Activated CD8-positive, alpha-beta memory T cell treated with anti-CD3 and anti-CD28 coated beads, Interleukin-2, amount 50 U/mL, for 24 hours (primary cell): ENCODE measurements around the gene CEACAM21.

Experiments
- DNase-seq: peaks from one replicate; pipeline ENCODE4 v3.0.0-alpha.2; 2020; ENCODE audit errors: extremely low read depth

The CEACAM21 gene

GRCh38 chr19:41575998-41576397 lies at the start of gene CEACAM21:
TSS of gene CEACAM21 (plus strand) at chr19:41576166. CDS start at chr19:41576275, 109 bp downstream.
- no peak for DNase-seq

- DNase-seq: no peak
These were observed 48.9 kb upstream of the CEACAM21 start for GRCh38 chr19:41527089-41527488.

GRCh38 chr19:41528106-41528505 lies 47.9 kb upstream of the CEACAM21 start:
- no peak for DNase-seq

DNA sequence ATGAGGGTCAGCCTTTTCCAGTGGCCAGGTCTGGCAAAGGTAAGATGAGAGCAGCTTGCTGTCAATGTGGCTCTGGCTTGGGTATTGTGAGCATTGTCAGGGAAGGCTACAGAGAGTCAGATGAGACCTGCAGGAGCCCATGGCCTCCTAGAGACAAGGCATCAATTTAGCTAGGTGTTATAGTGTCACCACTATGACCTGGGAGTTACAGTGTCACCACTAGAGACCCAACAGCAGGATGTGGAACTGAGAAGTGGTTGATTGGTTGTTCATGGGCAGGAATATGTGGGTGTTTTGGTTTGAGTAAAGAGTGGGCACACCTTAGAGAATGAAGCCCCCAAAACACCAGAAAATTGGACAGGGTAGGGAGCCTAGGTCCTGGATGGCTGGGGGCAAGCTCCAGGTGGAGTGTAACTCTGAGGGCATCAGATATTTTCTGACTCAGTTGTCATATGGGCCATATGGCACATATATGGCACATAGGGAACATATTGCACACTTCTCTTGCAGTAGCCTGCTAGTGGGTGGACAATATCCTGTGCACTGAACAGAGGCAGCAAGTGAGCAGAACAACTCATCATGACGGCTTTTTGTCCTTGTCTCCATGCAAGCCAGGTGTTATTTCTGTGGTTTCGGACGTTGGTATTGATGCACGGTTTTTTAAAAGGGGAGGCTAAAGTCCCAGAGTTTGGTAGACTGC lies 46.3 kb upstream of the CEACAM21 start:
- DNase-seq: no peak

DNA sequence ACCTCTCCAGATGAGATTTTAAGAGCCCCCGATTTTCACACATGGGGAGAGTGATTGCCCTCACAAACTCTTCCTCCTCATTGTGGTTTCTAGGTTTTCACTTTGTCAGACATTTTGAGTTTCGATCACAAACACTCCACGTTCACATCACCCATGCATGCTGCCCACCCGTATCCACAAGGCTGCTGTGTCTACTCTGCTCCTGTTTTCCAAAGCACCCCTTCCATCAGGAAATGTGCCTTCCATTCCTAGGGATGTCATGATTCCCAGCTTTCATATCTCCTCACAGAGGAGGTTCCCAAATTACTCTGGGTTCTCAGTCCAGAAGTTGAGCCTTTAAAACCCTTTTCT lies 45.8 kb upstream of the CEACAM21 start:
- DNase-seq: no peak

DNA sequence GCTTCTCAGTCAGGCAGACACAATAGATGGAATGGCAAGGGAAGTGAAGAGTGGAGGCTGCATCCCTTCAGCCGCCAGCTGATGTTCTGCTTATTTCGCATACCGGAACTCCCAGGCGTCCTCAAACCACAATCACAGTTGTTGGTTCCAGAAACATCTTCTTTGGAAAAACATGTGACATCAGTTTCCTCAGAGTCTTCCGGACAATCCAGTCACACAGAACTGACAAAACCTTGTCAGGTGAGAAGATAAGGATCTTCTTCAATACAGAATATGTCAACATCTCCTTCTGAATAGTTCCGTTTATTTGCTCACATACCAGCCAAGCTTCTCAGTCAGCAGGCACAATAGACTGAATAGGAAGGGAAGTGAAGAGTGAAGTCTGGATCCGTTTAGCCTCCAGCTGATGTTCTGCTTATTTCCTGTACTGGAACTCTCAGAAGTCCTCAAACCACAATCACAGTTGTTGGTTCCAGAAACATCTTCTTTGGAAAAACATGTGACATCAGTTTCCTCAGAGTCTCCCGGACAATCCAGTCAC lies 45.1 kb upstream of the CEACAM21 start:
- DNase-seq: no peak

GRCh38 chr19:41531438-41532311 lies 44.3 kb upstream of the CEACAM21 start:
- DNase-seq: peak; percentile 45

DNA sequence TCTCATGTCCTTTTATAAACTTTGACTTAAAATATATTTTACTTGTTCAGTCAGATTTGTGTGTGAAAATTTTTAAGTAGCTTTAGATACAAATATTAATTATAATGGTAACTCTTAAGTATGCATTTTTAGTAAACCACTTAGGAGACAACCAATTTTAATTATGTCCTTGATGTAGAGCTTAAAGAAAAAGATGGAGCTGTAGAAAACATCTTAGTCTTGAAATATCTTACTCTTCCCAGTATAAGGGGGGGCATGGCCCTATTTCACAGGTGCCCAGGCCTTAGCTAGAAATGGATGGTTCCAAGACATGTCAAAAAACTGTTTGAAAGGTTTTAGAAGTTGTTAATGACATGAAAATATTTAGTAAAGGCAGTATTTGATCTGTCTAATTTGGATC lies 43.4 kb upstream of the CEACAM21 start:
- DNase-seq: no peak

DNA sequence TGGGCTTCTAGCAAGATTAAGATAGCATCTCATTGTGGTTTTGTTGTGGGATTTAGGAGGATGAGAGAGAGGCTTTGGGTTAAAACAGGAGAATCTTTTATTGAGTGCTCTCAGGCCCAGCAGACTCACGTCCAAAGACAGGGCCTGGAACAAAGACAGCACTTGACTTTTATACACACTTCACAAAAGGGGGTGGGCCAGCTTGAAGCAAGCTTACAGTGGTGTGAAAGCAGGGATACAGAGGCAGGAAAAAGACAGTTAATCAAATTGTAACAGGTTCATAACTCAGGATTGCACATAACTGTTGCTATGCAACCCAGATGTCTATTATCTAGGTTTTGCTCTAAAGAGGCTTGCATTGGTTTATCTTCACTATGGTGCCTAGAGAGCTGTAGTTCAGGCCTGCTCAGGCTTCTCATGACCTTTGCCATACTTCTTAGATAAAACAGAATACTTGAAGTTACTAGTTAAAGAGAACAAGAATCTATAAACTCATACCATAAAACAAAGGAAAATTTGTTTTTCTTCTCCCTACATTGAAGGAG lies 42.2 kb upstream of the CEACAM21 start:
- DNase-seq: no peak

- DNase-seq: no peak
These were observed 40.8 kb upstream of the CEACAM21 start for GRCh38 chr19:41535029-41535622.

GRCh38 chr19:41537789-41538188 lies 38.2 kb upstream of the CEACAM21 start:
- DNase-seq: no peak

- no peak for DNase-seq
These were observed 35.8 kb upstream of the CEACAM21 start for GRCh38 chr19:41540041-41540695.

- DNase-seq: peak; percentile 57
These were observed 33.9 kb upstream of the CEACAM21 start for GRCh38 chr19:41541990-41542584.

DNA sequence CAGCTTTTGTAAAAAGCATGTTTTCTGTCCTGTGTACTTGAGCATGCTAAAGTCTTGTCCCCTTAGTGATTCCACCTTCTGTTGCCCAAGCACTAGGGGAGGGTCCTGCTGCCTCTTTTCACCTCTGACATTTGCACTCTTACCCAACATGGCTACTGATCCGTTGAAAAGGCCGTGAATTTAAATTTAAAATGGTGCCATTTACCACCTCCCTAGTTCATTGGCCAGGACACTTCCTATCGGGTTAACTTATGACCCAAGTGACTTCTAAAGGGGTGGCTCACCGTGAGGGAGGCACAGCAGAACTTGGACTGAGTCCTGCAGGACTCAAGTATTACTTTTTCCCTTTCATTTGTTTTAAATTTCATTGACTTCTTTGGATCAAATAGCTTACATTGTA lies 33.3 kb upstream of the CEACAM21 start:
- no peak for DNase-seq

DNA sequence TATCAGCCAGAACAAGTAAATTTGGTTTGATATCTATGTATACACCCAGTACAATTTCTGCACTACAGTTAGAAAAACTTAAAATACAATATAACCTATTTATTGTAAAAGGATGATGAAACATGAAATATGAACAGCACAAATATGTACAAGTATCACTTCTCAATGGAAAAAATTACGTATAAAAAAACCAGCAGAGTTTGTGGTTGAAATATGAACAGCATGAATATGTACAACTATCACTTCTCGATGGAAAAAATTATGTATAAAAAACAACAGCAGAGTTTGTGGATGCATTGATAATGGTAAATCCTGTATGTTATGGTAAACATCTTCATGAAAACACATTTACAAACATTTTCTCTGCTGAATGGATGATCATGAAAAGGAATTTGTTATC lies 32.4 kb upstream of the CEACAM21 start:
- no peak for DNase-seq

GRCh38 chr19:41545547-41545946 lies 30.4 kb upstream of the CEACAM21 start:
- no peak for DNase-seq

DNA sequence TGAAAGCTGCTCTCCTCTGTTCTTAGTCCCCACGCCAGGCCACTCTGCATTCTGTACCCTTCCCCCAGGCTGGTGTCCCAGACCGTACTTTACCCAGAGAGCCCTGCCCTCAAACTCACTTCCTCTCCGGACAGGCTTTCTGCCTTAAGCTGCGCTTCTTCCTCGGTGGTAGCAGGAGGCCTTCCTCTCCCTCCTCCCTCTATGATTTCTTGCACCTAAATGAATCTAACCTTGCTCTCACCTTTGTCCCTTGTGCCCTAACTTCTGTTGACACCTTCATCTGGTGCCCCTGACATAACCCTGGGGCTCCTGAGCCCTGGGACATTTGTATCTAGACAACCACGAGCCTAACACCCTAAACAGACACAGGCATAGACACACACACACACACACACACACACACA lies 29.6 kb upstream of the CEACAM21 start:
- DNase-seq: no peak

DNA sequence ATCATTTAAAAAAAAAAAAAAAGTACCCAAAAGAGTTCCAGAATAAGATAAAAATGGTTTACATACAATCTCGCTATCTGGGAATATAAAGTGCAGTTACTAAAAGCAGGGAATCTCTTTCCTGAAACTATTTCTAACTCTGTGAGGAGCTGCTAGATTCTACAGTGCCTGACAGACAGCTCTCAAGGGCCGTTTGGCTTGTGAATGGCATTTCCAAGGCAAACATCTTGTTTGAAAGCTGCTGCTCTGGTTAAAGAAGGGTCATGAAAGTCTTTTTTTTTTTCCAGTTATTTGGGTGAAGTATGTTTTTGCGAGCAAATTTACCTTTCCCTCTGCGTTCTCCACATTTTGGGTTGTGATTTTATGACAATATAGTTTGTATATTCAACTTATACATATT lies 29.0 kb upstream of the CEACAM21 start:
- DNase-seq: no peak

DNA sequence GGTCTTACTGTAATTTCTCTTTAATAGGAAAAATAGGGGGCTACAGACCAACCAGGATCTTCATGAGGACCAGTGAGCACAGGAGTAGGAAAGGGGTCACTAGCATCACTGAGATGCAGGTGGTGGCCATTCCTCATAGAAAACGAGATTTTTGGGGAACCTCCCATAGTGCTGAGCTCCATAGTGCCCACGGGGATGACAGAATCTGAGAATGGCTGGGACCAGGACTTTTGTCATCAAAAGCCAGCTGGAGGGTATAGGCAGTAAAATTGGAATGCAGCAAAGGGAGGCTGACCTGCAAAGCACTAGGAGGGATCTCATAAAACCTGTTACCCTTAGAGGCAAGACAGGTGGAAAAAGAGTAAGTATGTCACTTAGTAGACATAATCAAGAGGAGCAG lies 28.4 kb upstream of the CEACAM21 start:
- DNase-seq: no peak

DNA sequence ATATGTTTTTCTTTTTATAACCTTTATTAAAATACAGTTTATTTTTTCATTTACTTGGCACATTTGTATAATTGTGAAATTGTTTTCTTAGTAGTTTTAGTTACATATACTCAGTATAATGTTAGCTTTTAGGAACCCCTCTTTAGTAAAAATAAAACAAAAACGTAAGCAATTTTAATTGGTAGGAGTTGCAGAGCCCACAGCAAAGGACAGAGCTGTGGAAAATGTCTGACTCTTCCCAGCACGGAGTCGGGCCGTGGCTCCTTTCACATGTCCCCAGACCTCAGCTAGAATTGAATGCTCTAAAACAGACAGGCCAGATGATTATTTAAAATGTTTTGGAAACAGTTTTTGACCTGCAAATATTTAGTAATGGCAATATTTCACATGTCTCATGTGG lies 27.9 kb upstream of the CEACAM21 start:
- no peak for DNase-seq

GRCh38 chr19:41548954-41549688 lies 26.8 kb upstream of the CEACAM21 start:
- DNase-seq: no peak
